ENCODE data around the gene GRIN2C.

Gene GRIN2C

GRCh38 chr17:74864297-74864865, 4.7 kb upstream of the GRIN2C start:
- DNase-seq (ENCODE audit: low spot score): no peak

- DNase-seq (ENCODE audit: low spot score): no peak
Observed at GRCh38 chr17:74863420-74864296, 4.0 kb upstream of the GRIN2C start.

- no peak for DNase-seq (ENCODE audit: low spot score)
Observed at GRCh38 chr17:74862919-74863318, 3.2 kb upstream of the GRIN2C start.

- DNase-seq (ENCODE audit: low spot score): no peak
Observed at GRCh38 chr17:74862108-74862901, 2.6 kb upstream of the GRIN2C start.

- DNase-seq (ENCODE audit: low spot score): no peak
Observed at GRCh38 chr17:74861662-74862107, 2.0 kb upstream of the GRIN2C start.

- no peak for DNase-seq (ENCODE audit: low spot score)
Observed at GRCh38 chr17:74860872-74861661, 1.4 kb upstream of the GRIN2C start.

GRCh38 chr17:74860229-74860871, 665 bp upstream of the GRIN2C start:
- no peak for DNase-seq (ENCODE audit: low spot score)

- DNase-seq (ENCODE audit: low spot score): no peak
Observed at GRCh38 chr17:74858672-74859458, 820 bp downstream of the GRIN2C start.

GRCh38 chr17:74857191-74857590, 2.5 kb downstream of the GRIN2C start:
- DNase-seq (ENCODE audit: low spot score): no peak

- DNase-seq (ENCODE audit: low spot score): no peak
Observed at GRCh38 chr17:74856112-74856511, 3.6 kb downstream of the GRIN2C start.

- no peak for DNase-seq (ENCODE audit: low spot score)
Observed at GRCh38 chr17:74855323-74855722, 4.4 kb downstream of the GRIN2C start.

GRCh38 chr17:74854792-74855191, 4.9 kb downstream of the GRIN2C start:
- DNase-seq (ENCODE audit: low spot score): no peak

GRCh38 chr17:74853669-74854068, 6.0 kb downstream of the GRIN2C start:
- no peak for DNase-seq (ENCODE audit: low spot score)

GRCh38 chr17:74853048-74853397, 6.7 kb downstream of the GRIN2C start:
- no peak for DNase-seq (ENCODE audit: low spot score)

- no peak for DNase-seq (ENCODE audit: low spot score)
Observed at GRCh38 chr17:74852237-74853047, 7.2 kb downstream of the GRIN2C start.

- DNase-seq (ENCODE audit: low spot score): no peak
Observed at GRCh38 chr17:74851612-74852236, 8.0 kb downstream of the GRIN2C start.

GRCh38 chr17:74850914-74851313, 8.8 kb downstream of the GRIN2C start:
- DNase-seq (ENCODE audit: low spot score): no peak

- no peak for DNase-seq (ENCODE audit: low spot score)
Observed at GRCh38 chr17:74850310-74850709, 9.4 kb downstream of the GRIN2C start.

- no peak for DNase-seq (ENCODE audit: low spot score)
Observed at GRCh38 chr17:74848656-74849399, 10.9 kb downstream of the GRIN2C start.

All from RKO (cell line).